GM10248 (cell line): ENCODE data around the gene NFS1.
"Not testable (repeated sequence)": the region's sequence is repeated elsewhere in the genome, so short reads cannot be mapped to it uniquely, and the experiment has no call there.

Experiments used
- CTCF ChIA-PET: fragments of 300-600 bp; sonication (Branson Sonifier 250); formaldehyde crosslinking; extraction: SDS; loops from one replicate; lab custom pipeline; 2021; ENCODE audit warnings: antibody characterized with exemption; lab: Yijun Ruan, JAX
- POLR2A ChIA-PET: fragments of 350-650 bp; sonication (Branson Sonifier 250); formaldehyde crosslinking; extraction: SDS; loops from one replicate; lab custom pipeline; 2020; ENCODE audit warnings: antibody characterized with exemption; lab: Yijun Ruan, JAX
- DNase-seq: peaks from one replicate; pipeline ENCODE4 v3.0.0; 2012; ENCODE audit errors: extremely low spot score
- CTCF ChIP-seq: IDR thresholded peaks from 2 replicates; pipeline ENCODE4 v1.5.1; 2012; ENCODE audit warnings: mild to moderate bottlenecking, low read depth; ENCODE audit errors: extremely low read depth, missing control alignments, control extremely low read depth

The NFS1 gene

GRCh38 chr20:35729283-35729807, 30.2 kb upstream of the NFS1 start:
- DNase-seq: no peak
- POLR2A ChIA-PET: interaction anchor here (1.6 to 7.0 kb wide), 3 partner anchors 10 to 65 kb away, joined by 7 to 81 read pairs (median 19); partner anchors contain the start of genes CPNE1, RBM12 and RBM39
- TF ChIP-seq CTCF: no peak
- CTCF ChIA-PET: interaction anchor here (1.1 kb wide), 1 partner anchor 10 kb away, joined by 3 read pairs; no protein-coding TSS in a partner anchor

- CTCF ChIA-PET: no interaction called here
- TF ChIP-seq CTCF: no peak
- no peak for DNase-seq
- POLR2A ChIA-PET: interaction anchor here (0.6 to 7.0 kb wide), 9 partner anchors 8 to 227 kb away, joined by 3 to 81 read pairs (median 4); partner anchors contain the start of genes PHF20 and RBM39
Measured at GRCh38 chr20:35726842-35727711, 27.9 kb upstream of the NFS1 start.

- ChIA-PET CTCF (interaction anchor here (1.0 to 1.4 kb wide), 2 partner anchors 10 to 12 kb away, joined by 3 to 4 read pairs; no protein-coding TSS in a partner anchor), POLR2A (interaction anchor here (0.5 to 2.6 kb wide), 9 partner anchors 9 to 1210 kb away, joined by 3 to 8 read pairs (median 5); partner anchors contain the start of gene RBM39)
- no peak for TF ChIP-seq CTCF
- DNase-seq: no peak
Measured at GRCh38 chr20:35724321-35725230, 25.4 kb upstream of the NFS1 start.

GRCh38 chr20:35723652-35724320, 24.6 kb upstream of the NFS1 start:
- CTCF ChIA-PET: interaction anchor here (1.0 kb wide), 1 partner anchor 9 kb away, joined by 4 read pairs; no protein-coding TSS in a partner anchor
- POLR2A ChIA-PET: interaction anchor here (0.7 to 2.6 kb wide), 5 partner anchors 10 to 19 kb away, joined by 3 to 8 read pairs (median 5); partner anchors contain the start of gene RBM39
- DNase-seq: not testable (repeated sequence)

GRCh38 chr20:35723275-35723639, 24.1 kb upstream of the NFS1 start:
- not testable (repeated sequence) for DNase-seq
- ChIA-PET CTCF (interaction anchor here (1.0 kb wide), 1 partner anchor 8 kb away, joined by 4 read pairs; no protein-coding TSS in a partner anchor), POLR2A (interaction anchor here (0.7 to 2.6 kb wide), 4 partner anchors 10 to 19 kb away, joined by 3 to 8 read pairs (median 4); partner anchors contain the start of gene RBM39)

- no peak for TF ChIP-seq CTCF
- no peak for DNase-seq
- ChIA-PET CTCF (interaction anchor here (0.6 kb wide), 1 partner anchor 11 kb away, joined by 3 read pairs; no protein-coding TSS in a partner anchor), POLR2A (interaction anchor here (1.0 to 2.6 kb wide), 2 partner anchors 9 to 14 kb away, joined by 5 to 8 read pairs; no protein-coding TSS in a partner anchor)
Measured at GRCh38 chr20:35721621-35722020, 22.5 kb upstream of the NFS1 start.
